HG03520 (cell line): ENCODE data around the gene EFNA3.
A peak's percentile ranks its signal among the peaks of the same experiment; 100 is the strongest.

Experiments
- ATAC-seq: cut with Tn5 transposase; IDR thresholded peaks from one replicate; pipeline ENCODE4 v1.9.1; 2021; ENCODE audit warnings: mild to moderate bottlenecking, moderate library complexity; ENCODE audit not compliant: unreplicated experiment

Gene EFNA3

GRCh38 chr1:155083052-155083541 lies 4.5 kb downstream of the EFNA3 start:
- ATAC-seq, result no peak

GRCh38 chr1:155083865-155084721 lies 5.5 kb downstream of the EFNA3 start:
- ATAC-seq, result no peak

GRCh38 chr1:155084722-155085503 lies 6.3 kb downstream of the EFNA3 start:
- ATAC-seq, result peak; percentile 62

GRCh38 chr1:155085504-155086127 lies 7.0 kb downstream of the EFNA3 start:
- ATAC-seq, result no peak

GRCh38 chr1:155086128-155086741 lies 7.6 kb downstream of the EFNA3 start:
- ATAC-seq, result no peak

GRCh38 chr1:155086856-155087535 lies 8.4 kb downstream of the EFNA3 start:
- ATAC-seq, result no peak

GRCh38 chr1:155091071-155092051 lies 12.7 kb downstream of the EFNA3 start:
- ATAC-seq, result no peak

- no peak for ATAC-seq
Measured at GRCh38 chr1:155092131-155092530, 13.5 kb downstream of the EFNA3 start.

- no peak for ATAC-seq
Measured at GRCh38 chr1:155092641-155093040, 14.0 kb downstream of the EFNA3 start.

GRCh38 chr1:155093911-155094621 lies 15.4 kb downstream of the EFNA3 start:
- ATAC-seq, result no peak

GRCh38 chr1:155094622-155094948 lies 15.9 kb downstream of the EFNA3 start:
- no peak for ATAC-seq

GRCh38 chr1:155099331-155099730 lies 20.7 kb downstream of the EFNA3 start:
- no peak for ATAC-seq

- no peak for ATAC-seq
Measured at GRCh38 chr1:155103325-155103724, 24.7 kb downstream of the EFNA3 start.

GRCh38 chr1:155104605-155105534 lies 26.2 kb downstream of the EFNA3 start:
- no peak for ATAC-seq

GRCh38 chr1:155105604-155106011 lies 27.0 kb downstream of the EFNA3 start:
- ATAC-seq, result no peak

GRCh38 chr1:155106862-155107261 lies 28.2 kb downstream of the EFNA3 start:
- no peak for ATAC-seq
